SU-DHL-6 (cell line): ENCODE results near the gene MIER3.
A peak's percentile ranks its signal among the peaks of the same experiment; 100 is the strongest.

Experiments
- H2AFZ ChIP-seq: fragments of 200-600 bp; sonication (generic); 2 replicates; pipeline ENCODE4 v1.6.1; 2014; ENCODE audit warnings: low read depth, mild to moderate bottlenecking, moderate library complexity, mixed read lengths, antibody characterized with exemption, low read length; ENCODE audit not compliant: severe bottlenecking
- H3F3A ChIP-seq: fragments of 200-600 bp; shearing (Covaris generic); 2 replicates; pipeline ENCODE4 v1.6.0; 2016; ENCODE audit warnings: antibody characterized with exemption, mild to moderate bottlenecking; ENCODE audit not compliant: insufficient read depth
- H3K27ac ChIP-seq: fragments of 200-600 bp; sonication (generic); 2 replicates; pipeline ENCODE4 v1.5.1; 2016; ENCODE audit warnings: low read depth, mild to moderate bottlenecking, low read length, moderate library complexity, mixed read lengths
- H3K27me3 ChIP-seq: fragments of 200-600 bp; sonication (generic), shearing (Covaris generic); 2 replicates; pipeline ENCODE4 v1.6.0; 2014; ENCODE audit warnings: mild to moderate bottlenecking, low read length
- H3K36me3 ChIP-seq: fragments of 200-600 bp; sonication (generic); 2 replicates; pipeline ENCODE4 v1.6.1; 2014; ENCODE audit warnings: mild to moderate bottlenecking, low read length, mixed read lengths
- H3K4me2 ChIP-seq: fragments of 300-600, 200-600 bp; shearing (Covaris generic), sonication (generic); 2 replicates; pipeline ENCODE4 v1.6.0; 2014; ENCODE audit warnings: low read length, low read depth, mild to moderate bottlenecking; ENCODE audit not compliant: poor library complexity, severe bottlenecking
- H3K4me3 ChIP-seq: fragments of 200-600 bp; sonication (generic); 2 replicates; pipeline ENCODE4 v1.5.1; 2014; ENCODE audit warnings: antibody characterized with exemption, low read length, mild to moderate bottlenecking, mixed read lengths; ENCODE audit not compliant: insufficient read depth, poor library complexity, severe bottlenecking
- H3K79me2 ChIP-seq: fragments of 200-600 bp; sonication (generic); 2 replicates; pipeline ENCODE4 v1.6.1; 2014; ENCODE audit warnings: mild to moderate bottlenecking, low read length, moderate library complexity; ENCODE audit not compliant: insufficient read depth
- H3K9ac ChIP-seq: fragments of 200-600 bp; sonication (generic); 2 replicates; pipeline ENCODE4 v1.7.0; 2014; ENCODE audit warnings: mild to moderate bottlenecking, low read length
- H3K9me2 ChIP-seq: fragments of 200-600 bp; sonication (generic); replicated peaks from 2 replicates; pipeline ENCODE4 v1.6.1; 2014; ENCODE audit warnings: low read length; ENCODE audit not compliant: insufficient read depth
- H3K9me3 ChIP-seq: fragments of 200-600 bp; sonication (generic); 2 replicates; pipeline ENCODE4 v1.6.1; 2014; ENCODE audit warnings: low read length, mixed read lengths; ENCODE audit not compliant: insufficient read depth
- H4K20me1 ChIP-seq: fragments of 200-600 bp; sonication (generic); 2 replicates; pipeline ENCODE4 v1.6.1; 2014; ENCODE audit warnings: low read depth, mild to moderate bottlenecking, antibody characterized with exemption, low read length, moderate library complexity, mixed read lengths
- EZH2phosphoT487 ChIP-seq: fragments of 200-600 bp; sonication (generic), shearing (Covaris generic); conservative IDR thresholded peaks from 2 replicates; pipeline ENCODE4 v1.6.1; 2018; ENCODE audit warnings: mild to moderate bottlenecking, antibody characterized with exemption, low read length, moderate library complexity, mixed read lengths
- TF ChIP-seq, protein P1 (sequence below): fragments of 200-600 bp; sonication (generic); IDR thresholded peaks from one replicate; pipeline ENCODE4 v1.5.1; 2017; ENCODE audit warnings: antibody characterized with exemption, mild to moderate bottlenecking, low read length, moderate library complexity; ENCODE audit not compliant: insufficient read depth, poor library complexity, severe bottlenecking

MIER3 gene

DNA sequence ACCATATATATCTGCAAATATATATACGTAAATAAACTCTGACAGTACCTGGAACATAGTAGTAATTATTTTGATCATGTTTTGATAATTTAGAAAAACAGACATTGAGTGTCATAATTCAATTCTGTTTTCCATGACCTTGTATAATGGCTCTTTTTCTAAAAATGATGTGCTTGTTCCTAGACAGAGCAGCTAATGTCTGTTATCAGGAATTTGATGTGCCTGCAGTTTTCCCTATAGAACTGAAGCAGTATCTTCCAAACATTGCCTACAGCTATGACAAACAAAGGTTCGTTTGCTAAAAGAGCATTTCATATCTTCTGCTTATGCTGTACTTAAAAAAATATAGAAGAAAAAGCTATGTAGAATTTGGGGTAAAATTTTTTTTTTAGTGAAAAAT, 37.2 kb downstream of the MIER3 start:
- H3K79me2 ChIP-seq, result no peaks in the 10 kb centered on the region
- no peaks in the 10 kb centered on the region for H3F3A ChIP-seq
- H4K20me1 ChIP-seq, result no peaks in the 10 kb centered on the region
- no peak overlapping the region for H3K4me3 ChIP-seq
- TF ChIP-seq EZH2phosphoT487, result no peak
- TF ChIP-seq, protein P1, sequence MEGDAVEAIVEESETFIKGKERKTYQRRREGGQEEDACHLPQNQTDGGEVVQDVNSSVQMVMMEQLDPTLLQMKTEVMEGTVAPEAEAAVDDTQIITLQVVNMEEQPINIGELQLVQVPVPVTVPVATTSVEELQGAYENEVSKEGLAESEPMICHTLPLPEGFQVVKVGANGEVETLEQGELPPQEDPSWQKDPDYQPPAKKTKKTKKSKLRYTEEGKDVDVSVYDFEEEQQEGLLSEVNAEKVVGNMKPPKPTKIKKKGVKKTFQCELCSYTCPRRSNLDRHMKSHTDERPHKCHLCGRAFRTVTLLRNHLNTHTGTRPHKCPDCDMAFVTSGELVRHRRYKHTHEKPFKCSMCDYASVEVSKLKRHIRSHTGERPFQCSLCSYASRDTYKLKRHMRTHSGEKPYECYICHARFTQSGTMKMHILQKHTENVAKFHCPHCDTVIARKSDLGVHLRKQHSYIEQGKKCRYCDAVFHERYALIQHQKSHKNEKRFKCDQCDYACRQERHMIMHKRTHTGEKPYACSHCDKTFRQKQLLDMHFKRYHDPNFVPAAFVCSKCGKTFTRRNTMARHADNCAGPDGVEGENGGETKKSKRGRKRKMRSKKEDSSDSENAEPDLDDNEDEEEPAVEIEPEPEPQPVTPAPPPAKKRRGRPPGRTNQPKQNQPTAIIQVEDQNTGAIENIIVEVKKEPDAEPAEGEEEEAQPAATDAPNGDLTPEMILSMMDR, result no peak
- no peak overlapping the region for H2AFZ ChIP-seq
- peaks cover 4% of the 10 kb centered on the region; the same call in 1 of the 2 replicates for H3K36me3 ChIP-seq
- no peaks in the 10 kb centered on the region for H3K9me3 ChIP-seq
- no peak overlapping the region for H3K4me2 ChIP-seq
- H3K9ac ChIP-seq, result no peak overlapping the region
- no peaks in the 10 kb centered on the region for H3K9me2 ChIP-seq
- H3K27me3 ChIP-seq, result no peaks in the 10 kb centered on the region
- H3K27ac ChIP-seq, result no peak overlapping the region

DNA sequence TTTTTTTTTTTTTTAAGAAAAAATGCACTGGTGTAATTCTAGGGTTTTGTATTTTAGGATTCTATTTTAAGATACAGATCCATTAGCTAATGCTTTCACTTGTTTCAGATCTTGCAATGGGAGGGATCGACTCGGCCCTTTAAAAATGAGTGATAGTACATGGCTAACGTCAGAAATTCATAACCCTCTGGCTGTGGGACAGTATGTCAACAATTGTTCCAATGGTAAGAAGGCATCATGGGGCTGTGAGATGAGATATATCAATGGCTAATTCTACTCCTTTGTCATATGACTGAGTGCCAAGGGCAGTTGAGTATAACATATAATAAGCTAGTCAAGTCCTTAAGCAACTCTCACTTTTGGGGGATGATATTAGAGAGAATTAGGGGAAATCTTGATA, 38.2 kb downstream of the MIER3 start:
- Histone ChIP-seq H3F3A (no peaks in the 10 kb centered on the region), H3K27me3 (no peaks in the 10 kb centered on the region), H3K4me3 (no peak overlapping the region), H3K79me2 (no peaks in the 10 kb centered on the region), H2AFZ (no peak overlapping the region), H3K36me3 (0 out of 2 replicates have a peak, but pooled peaks cover 3% of the 10 kb centered on the region), H4K20me1 (no peaks in the 10 kb centered on the region), H3K27ac (no peak overlapping the region), H3K9me2 (no peaks in the 10 kb centered on the region), H3K4me2 (no peak overlapping the region), H3K9ac (no peak overlapping the region), H3K9me3 (no peaks in the 10 kb centered on the region)
- TF ChIP-seq, protein P1, result no peak
- no peak for TF ChIP-seq EZH2phosphoT487

DNA sequence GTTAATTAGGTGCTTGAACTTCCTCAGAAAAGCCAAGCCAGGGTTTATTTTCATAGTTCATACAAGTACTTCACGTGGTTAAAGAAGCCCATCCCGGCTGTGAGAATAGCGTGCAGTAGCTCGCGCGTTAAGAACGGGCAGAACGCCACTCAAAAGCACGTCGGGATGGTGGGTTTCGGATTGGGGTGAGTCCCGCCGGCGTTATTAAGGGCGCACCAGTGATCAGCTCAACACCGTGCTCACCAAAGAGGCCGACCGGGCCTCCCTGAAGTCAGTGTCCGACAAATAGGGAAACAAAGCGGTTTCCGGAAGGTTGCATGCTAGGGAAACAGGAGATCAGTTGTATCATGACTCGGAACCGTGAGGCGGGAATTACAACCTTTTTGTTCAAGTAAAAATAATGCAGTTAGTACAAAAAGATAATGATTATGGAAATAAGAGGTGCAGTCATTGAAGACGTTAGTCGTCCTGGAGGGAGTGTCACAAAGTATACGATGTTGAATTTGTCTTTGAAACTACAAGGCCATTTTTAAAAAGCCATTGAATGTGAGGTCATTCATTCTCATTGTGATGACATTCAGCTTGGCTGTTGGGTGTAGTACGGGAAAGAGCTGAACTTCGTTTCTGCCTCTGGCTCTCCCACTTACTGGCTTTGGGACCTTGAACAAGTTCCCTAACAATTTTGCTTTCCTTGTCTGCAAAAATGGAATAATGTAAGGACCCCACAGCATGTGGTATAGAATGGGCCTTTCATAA, 41.5 kb downstream of the MIER3 start:
- peak overlapping the region; percentile 82 for H3K4me2 ChIP-seq
- H3K79me2 ChIP-seq, result no peaks in the 10 kb centered on the region
- no peaks in the 10 kb centered on the region for H3K27me3 ChIP-seq
- H3K4me3 ChIP-seq, result peak overlapping the region; percentile 61
- peak overlapping the region; percentile 75 for H2AFZ ChIP-seq
- H3F3A ChIP-seq, result peaks cover 8% of the 10 kb centered on the region; the same call in 1 of the 2 replicates
- 0 out of 2 replicates have a peak, but pooled peaks cover 3% of the 10 kb centered on the region for H3K36me3 ChIP-seq
- TF ChIP-seq, protein P1, result no peak
- TF ChIP-seq EZH2phosphoT487, result no peak
- no peaks in the 10 kb centered on the region for H4K20me1 ChIP-seq
- H3K9me3 ChIP-seq, result no peaks in the 10 kb centered on the region
- no peaks in the 10 kb centered on the region for H3K9me2 ChIP-seq
- H3K27ac ChIP-seq, result peak overlapping the region; percentile 65
- peak overlapping the region; percentile 81 for H3K9ac ChIP-seq
